Caco-2 (cell line): ENCODE results near the gene LSM14A. TPM values are rescaled to one million over a fixed set of nuclear protein-coding genes. Genes with fewer than 3 reads are reported as not detected.
"Not testable (repeated sequence)": the region's sequence is repeated elsewhere in the genome, so short reads cannot be mapped to it uniquely, and the experiment has no call there.

Experiments
- BruUV-seq: library from RNA; stranded (reverse); fragments of 400-500 nt; replicated peaks from 2 replicates; lab custom pipeline; 2021; lab: Mats Ljungman, UMichigan
- CTCF ChIA-PET: fragments of 300-600 bp; sonication (Branson Sonifier 250); formaldehyde crosslinking; loops from one replicate; lab custom pipeline; 2022; ENCODE audit warnings: antibody characterized with exemption; lab: Charles Lee
- POLR2A ChIA-PET: fragments of 300-600 bp; sonication (Branson Sonifier 250); formaldehyde crosslinking; loops from one replicate; lab custom pipeline; 2022; ENCODE audit warnings: antibody characterized with exemption; lab: Charles Lee
- DNase-seq, 2 experiments: peaks; one replicate each; pipeline versions ENCODE4 v3.0.0 to v3.0.0-alpha.2; 2020 to 2022
- H3K27me3 ChIP-seq: replicated peaks from 2 replicates; pipeline ENCODE4 v1.6.0; 2011; ENCODE audit warnings: low read length; ENCODE audit not compliant: control insufficient read depth, insufficient read depth
- H3K36me3 ChIP-seq: 2 replicates; pipeline ENCODE4 v1.5.1; 2011; ENCODE audit warnings: low read length; ENCODE audit not compliant: control insufficient read depth, insufficient read depth
- H3K4me1 ChIP-seq: fragments of 250-450 bp; sonication (Bioruptor Pico); 2 replicates; pipeline ENCODE4 v1.5.1; 2020; ENCODE audit warnings: mild to moderate bottlenecking
- H3K4me3 ChIP-seq: 2 replicates; pipeline ENCODE4 v1.5.1; 2011; ENCODE audit warnings: low read depth, mild to moderate bottlenecking, control low read depth, low read length
- H3K9me3 ChIP-seq: fragments of 250-450 bp; sonication (Bioruptor Pico); 2 replicates; pipeline ENCODE4 v1.5.1; 2020; ENCODE audit warnings: mild to moderate bottlenecking, moderate library complexity
- H3K27ac Mint-ChIP-seq: one replicate; pipeline ENCODE4 v1.8.0; 2022; ENCODE audit warnings: mixed read lengths; ENCODE audit not compliant: unreplicated experiment
- H3K27me3 Mint-ChIP-seq: one replicate; pipeline ENCODE4 v1.8.0; 2022; ENCODE audit warnings: mixed read lengths; ENCODE audit not compliant: insufficient read depth, unreplicated experiment
- H3K36me3 Mint-ChIP-seq: one replicate; pipeline ENCODE4 v1.8.0; 2022; ENCODE audit warnings: mild to moderate bottlenecking, mixed read lengths; ENCODE audit not compliant: insufficient read depth, unreplicated experiment
- H3K4me1 Mint-ChIP-seq: one replicate; pipeline ENCODE4 v1.8.0; 2022; ENCODE audit warnings: low read depth, mixed read lengths; ENCODE audit not compliant: unreplicated experiment
- H3K4me3 Mint-ChIP-seq: one replicate; pipeline ENCODE4 v1.8.0; 2022; ENCODE audit warnings: mild to moderate bottlenecking, moderate library complexity, mixed read lengths; ENCODE audit not compliant: unreplicated experiment
- H3K9me3 Mint-ChIP-seq: one replicate; pipeline ENCODE4 v1.8.0; 2022; ENCODE audit warnings: mixed read lengths; ENCODE audit not compliant: unreplicated experiment
- intact Hi-C: fragments of 100-400 bp; cut with micrococcal nuclease; formaldehyde crosslinking; loops from one replicate; pipeline ENCODE4 v1.10.0; 2022; ENCODE audit not compliant: unreplicated experiment
- total RNA-seq: library from RNA; stranded (reverse); gene quantifications from 2 replicates; pipeline ENCODE4 v1.2.3, GENCODE V29; 2022
- TF ChIP-seq, protein P1 (sequence below), 2 experiments: fragments of 200-600 bp in 1 of 2; IDR thresholded peaks; 1 replicate in 1 of 2; 2 replicates in 1 of 2; pipeline versions ENCODE4 v1.5.1 to v1.8.0; 2011 to 2022; ENCODE audit warnings: antibody characterized with exemption in 1 of 2, control low read depth in 1 of 2, inconsistent platforms in 1 of 2, low read depth in 1 of 2, low read length in 1 of 2, mild to moderate bottlenecking in 1 of 2, moderate library complexity in 1 of 2; ENCODE audit not compliant: insufficient read depth in 1 of 2, severe bottlenecking in 1 of 2, unreplicated experiment in 1 of 2

The LSM14A gene
- total RNA-seq, 1 experiment from 2014 or later: 233 TPM

DNA sequence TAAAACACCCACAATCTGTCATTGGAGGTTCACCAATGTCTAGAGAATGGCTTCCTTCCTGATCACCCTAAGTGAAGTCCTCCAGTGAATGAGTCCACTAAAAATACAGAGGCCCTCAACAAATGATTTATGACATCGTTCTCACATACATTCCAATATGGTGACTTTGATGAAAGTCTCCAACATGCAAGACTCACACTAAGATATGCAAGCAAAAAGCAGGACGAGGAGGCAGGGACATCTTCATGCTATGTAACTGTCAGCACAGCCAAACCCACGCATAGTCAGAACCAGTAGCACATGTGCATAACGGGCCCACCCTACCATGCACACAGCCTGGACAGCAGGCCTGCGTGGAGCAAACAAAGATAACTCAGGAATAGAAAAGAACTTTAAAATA lies 16.6 kb upstream of the LSM14A start:
- no peaks in the 10 kb centered on the region for H3K4me1 ChIP-seq
- H3K36me3 ChIP-seq: no peaks in the 10 kb centered on the region
- no TSS peak for BruUV-seq
- Mint-ChIP-seq H3K4me1 (no peaks in the 10 kb centered on the region), H3K27me3 (peaks cover 2% of the 10 kb centered on the region), H3K36me3 (no peaks in the 10 kb centered on the region), H3K9me3 (no peaks in the 10 kb centered on the region), H3K27ac (no peak overlapping the region), H3K4me3 (no peak overlapping the region)
- TF ChIP-seq, protein P1, sequence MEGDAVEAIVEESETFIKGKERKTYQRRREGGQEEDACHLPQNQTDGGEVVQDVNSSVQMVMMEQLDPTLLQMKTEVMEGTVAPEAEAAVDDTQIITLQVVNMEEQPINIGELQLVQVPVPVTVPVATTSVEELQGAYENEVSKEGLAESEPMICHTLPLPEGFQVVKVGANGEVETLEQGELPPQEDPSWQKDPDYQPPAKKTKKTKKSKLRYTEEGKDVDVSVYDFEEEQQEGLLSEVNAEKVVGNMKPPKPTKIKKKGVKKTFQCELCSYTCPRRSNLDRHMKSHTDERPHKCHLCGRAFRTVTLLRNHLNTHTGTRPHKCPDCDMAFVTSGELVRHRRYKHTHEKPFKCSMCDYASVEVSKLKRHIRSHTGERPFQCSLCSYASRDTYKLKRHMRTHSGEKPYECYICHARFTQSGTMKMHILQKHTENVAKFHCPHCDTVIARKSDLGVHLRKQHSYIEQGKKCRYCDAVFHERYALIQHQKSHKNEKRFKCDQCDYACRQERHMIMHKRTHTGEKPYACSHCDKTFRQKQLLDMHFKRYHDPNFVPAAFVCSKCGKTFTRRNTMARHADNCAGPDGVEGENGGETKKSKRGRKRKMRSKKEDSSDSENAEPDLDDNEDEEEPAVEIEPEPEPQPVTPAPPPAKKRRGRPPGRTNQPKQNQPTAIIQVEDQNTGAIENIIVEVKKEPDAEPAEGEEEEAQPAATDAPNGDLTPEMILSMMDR (IDR thresholded peaks at IDR 0.05; ENCODE audit: insufficient read depth in 1 of 2, low read depth in 1 of 2, low read length in 1 of 2, severe bottlenecking in 1 of 2, unreplicated experiment in 1 of 2): no peak
- intact Hi-C loops: no loop called here
- H3K27me3 ChIP-seq: peaks cover 1% of the 10 kb centered on the region; the same call in 1 of the 2 replicates
- H3K9me3 ChIP-seq: no peaks in the 10 kb centered on the region
- CTCF ChIA-PET: no interaction called here
- DNase-seq: no peak
- POLR2A ChIA-PET: no interaction called here
- no peak overlapping the region for H3K4me3 ChIP-seq

DNA sequence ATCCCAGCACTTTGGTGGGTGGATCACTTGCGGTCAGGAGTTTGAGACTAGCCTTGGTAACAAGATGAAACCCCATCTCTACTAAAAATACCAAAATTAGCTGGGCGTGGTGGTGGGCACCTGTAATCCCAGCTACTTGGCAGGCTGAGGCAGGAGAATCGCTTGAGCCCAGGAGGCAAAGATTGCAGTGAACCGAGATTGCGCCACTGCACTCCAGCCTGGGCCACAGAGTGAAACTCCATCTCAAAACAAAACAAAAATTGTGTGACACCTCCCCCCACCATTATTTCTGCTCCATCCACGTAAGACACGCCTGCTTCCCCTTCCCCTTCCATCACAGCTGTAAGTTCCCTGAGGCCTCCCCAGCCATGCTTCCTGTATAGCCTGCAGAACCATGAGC lies 13.3 kb upstream of the LSM14A start:
- H3K9me3 Mint-ChIP-seq, intact Hi-C loops, H3K27ac Mint-ChIP-seq, H3K4me1 Mint-ChIP-seq, H3K36me3 Mint-ChIP-seq, H3K9me3 ChIP-seq, BruUV-seq, H3K4me3 Mint-ChIP-seq, H3K4me1 ChIP-seq, DNase-seq, POLR2A ChIA-PET, H3K4me3 ChIP-seq, H3K27me3 Mint-ChIP-seq, H3K27me3 ChIP-seq, CTCF ChIA-PET, H3K36me3 ChIP-seq: not testable (repeated sequence)

DNA sequence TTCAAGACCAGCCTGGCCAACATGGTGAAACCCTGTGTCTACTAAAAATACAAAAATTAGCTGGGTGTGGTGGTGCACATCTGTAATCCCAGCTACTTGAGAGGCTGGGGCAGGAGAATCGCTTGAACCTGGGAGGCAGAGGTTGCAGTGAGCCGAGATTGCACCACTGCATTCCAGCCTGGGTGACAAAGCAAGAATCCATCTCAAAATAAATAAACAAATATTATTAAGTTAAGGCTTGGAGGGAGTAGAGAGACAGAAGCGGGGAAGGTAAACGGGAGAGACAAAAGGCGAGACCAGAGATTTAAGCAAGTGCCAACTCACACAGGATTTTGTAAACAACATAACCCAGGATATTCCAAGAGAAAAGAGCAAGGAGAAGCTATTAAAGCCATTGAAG lies 12.8 kb upstream of the LSM14A start:
- H3K9me3 Mint-ChIP-seq, POLR2A ChIA-PET, intact Hi-C loops, H3K36me3 ChIP-seq, H3K4me1 Mint-ChIP-seq, H3K36me3 Mint-ChIP-seq, H3K4me3 Mint-ChIP-seq, H3K27me3 Mint-ChIP-seq, H3K9me3 ChIP-seq, H3K4me3 ChIP-seq, H3K27me3 ChIP-seq, H3K27ac Mint-ChIP-seq, DNase-seq, H3K4me1 ChIP-seq, BruUV-seq: not testable (repeated sequence)
- CTCF ChIA-PET: interaction anchor here (0.7 kb wide), 1 partner anchor 636 kb away, joined by 3 read pairs; no protein-coding TSS in a partner anchor

DNA sequence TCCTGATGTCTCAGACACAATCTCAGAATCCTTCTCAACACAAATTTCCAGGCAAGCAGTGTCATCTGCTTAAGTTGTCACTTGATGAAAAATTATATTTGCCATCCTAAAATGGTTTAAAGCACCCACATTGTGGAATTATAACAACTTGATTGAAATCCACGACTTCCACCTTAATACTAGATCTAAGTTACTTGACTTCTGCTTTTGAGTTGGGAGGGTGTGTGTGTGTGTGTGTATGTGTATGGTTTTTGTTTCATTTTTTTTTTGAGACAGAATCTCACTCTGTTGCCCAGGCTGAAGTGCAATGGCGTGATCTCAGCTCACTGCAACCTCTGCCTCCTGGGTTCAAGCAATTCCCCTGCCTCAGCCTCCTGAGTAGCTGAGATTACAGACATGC lies 10.4 kb upstream of the LSM14A start:
- H3K27ac Mint-ChIP-seq, POLR2A ChIA-PET, H3K4me1 ChIP-seq, H3K27me3 ChIP-seq, H3K4me1 Mint-ChIP-seq, BruUV-seq, intact Hi-C loops, H3K9me3 ChIP-seq, H3K36me3 Mint-ChIP-seq, H3K36me3 ChIP-seq, CTCF ChIA-PET, H3K4me3 ChIP-seq, DNase-seq, H3K9me3 Mint-ChIP-seq, H3K27me3 Mint-ChIP-seq, H3K4me3 Mint-ChIP-seq: not testable (repeated sequence)
